Loucy (cell line): ENCODE results near the gene CACNA1I.

ENCODE experiments used
- H2AFZ ChIP-seq: fragments of 200-600 bp; sonication (generic); 2 replicates; pipeline ENCODE4 v1.6.0; 2016; ENCODE audit warnings: antibody characterized with exemption, mild to moderate bottlenecking, low read length, moderate library complexity
- H3F3A ChIP-seq: fragments of 200-600 bp; 2 replicates; pipeline ENCODE4 v1.6.0; 2016; ENCODE audit warnings: antibody characterized with exemption, low read depth, mild to moderate bottlenecking
- H3K27me3 ChIP-seq: fragments of 200-600 bp; sonication (generic); 2 replicates; pipeline ENCODE4 v1.6.1; 2014; ENCODE audit warnings: low read length, mild to moderate bottlenecking; ENCODE audit not compliant: insufficient read depth, poor library complexity, severe bottlenecking
- H3K36me3 ChIP-seq: fragments of 200-600 bp; sonication (generic); 2 replicates; pipeline ENCODE4 v1.6.1; 2016; ENCODE audit warnings: low read length; ENCODE audit not compliant: insufficient read depth
- H3K4me1 ChIP-seq: fragments of 200-600 bp; sonication (generic); 2 replicates; pipeline ENCODE4 v1.5.1; 2014; ENCODE audit warnings: low read length, mild to moderate bottlenecking; ENCODE audit not compliant: insufficient read depth, poor library complexity, severe bottlenecking
- H3K4me2 ChIP-seq: fragments of 200-600 bp; sonication (generic); 2 replicates; pipeline ENCODE4 v1.6.0; 2014; ENCODE audit warnings: antibody characterized with exemption, low read length, low read depth, mild to moderate bottlenecking; ENCODE audit not compliant: poor library complexity, severe bottlenecking
- H3K4me3 ChIP-seq: fragments of 200-600 bp; sonication (generic); 2 replicates; pipeline ENCODE4 v1.5.1; 2014; ENCODE audit warnings: low read length, mild to moderate bottlenecking, mixed read lengths; ENCODE audit not compliant: poor library complexity, severe bottlenecking
- H3K79me2 ChIP-seq: fragments of 200-600 bp; sonication (generic); 2 replicates; pipeline ENCODE4 v1.6.1; 2014; ENCODE audit warnings: low read length; ENCODE audit not compliant: insufficient read depth
- H3K9ac ChIP-seq: fragments of 200-600 bp; sonication (generic); 2 replicates; pipeline ENCODE4 v1.6.0; 2014; ENCODE audit warnings: mild to moderate bottlenecking, low read depth, low read length, moderate library complexity; ENCODE audit not compliant: poor library complexity, severe bottlenecking
- H3K9me2 ChIP-seq: fragments of 200-600 bp; sonication (generic); replicated peaks from 2 replicates; pipeline ENCODE4 v1.6.1; 2016; ENCODE audit warnings: low read depth, low read length, mixed read lengths
- H3K9me3 ChIP-seq: fragments of 200-600 bp; sonication (generic); 2 replicates; pipeline ENCODE4 v1.6.1; 2014; ENCODE audit warnings: mild to moderate bottlenecking, antibody characterized with exemption, low read length, low read depth; ENCODE audit not compliant: insufficient read depth
- H4K20me1 ChIP-seq: fragments of 200-600 bp; sonication (generic); 2 replicates; pipeline ENCODE4 v1.6.0; 2014; ENCODE audit warnings: antibody characterized with exemption, low read length, mild to moderate bottlenecking; ENCODE audit not compliant: insufficient read depth, poor library complexity, severe bottlenecking
- CTCF ChIP-seq: fragments of 200-600 bp; sonication (generic); conservative IDR thresholded peaks from 2 replicates; pipeline ENCODE4 v1.5.1; 2014; ENCODE audit warnings: mild to moderate bottlenecking, antibody characterized with exemption, low read length
- EZH2phosphoT487 ChIP-seq: fragments of 200-600 bp; IDR thresholded peaks from 2 replicates; pipeline ENCODE4 v1.6.1; 2018; ENCODE audit warnings: antibody characterized with exemption, mild to moderate bottlenecking, moderate library complexity, borderline replicate concordance

Gene CACNA1I

GRCh38 chr22:39597236-39597869 lies 26.8 kb downstream of the CACNA1I start:
- H3K4me3 ChIP-seq, result no peak overlapping the region
- no peak overlapping the region for H3K4me2 ChIP-seq
- no peaks in the 10 kb centered on the region for H3K9me3 ChIP-seq
- no peaks in the 10 kb centered on the region for H3F3A ChIP-seq
- no peaks in the 10 kb centered on the region for H3K9me2 ChIP-seq
- no peaks in the 10 kb centered on the region for H4K20me1 ChIP-seq
- TF ChIP-seq CTCF (no peak), EZH2phosphoT487 (no peak)
- no peaks in the 10 kb centered on the region for H3K79me2 ChIP-seq
- H3K27me3 ChIP-seq, result no peaks in the 10 kb centered on the region
- H3K9ac ChIP-seq, result no peak overlapping the region
- no peaks in the 10 kb centered on the region for H3K36me3 ChIP-seq
- H3K4me1 ChIP-seq, result peaks cover 4% of the 10 kb centered on the region
- no peak overlapping the region for H2AFZ ChIP-seq

- no peak for TF ChIP-seq EZH2phosphoT487
- no peak for TF ChIP-seq CTCF
Observed at GRCh38 chr22:39598017-39598965, 27.7 kb downstream of the CACNA1I start.

GRCh38 chr22:39600491-39601179 lies 30.1 kb downstream of the CACNA1I start:
- H3K79me2 ChIP-seq, result no peaks in the 10 kb centered on the region
- H2AFZ ChIP-seq, result no peak overlapping the region
- H3K36me3 ChIP-seq, result no peaks in the 10 kb centered on the region

More at GRCh38 chr22:39598017-39598965, 27.7 kb downstream of the CACNA1I start:
- Histone ChIP-seq H3K4me1 (peaks cover 9% of the 10 kb centered on the region), H2AFZ (no peak overlapping the region), H3K79me2 (no peaks in the 10 kb centered on the region), H3K36me3 (no peaks in the 10 kb centered on the region), H3K9me2 (no peaks in the 10 kb centered on the region), H3K9ac (no peak overlapping the region), H4K20me1 (no peaks in the 10 kb centered on the region), H3K27me3 (no peaks in the 10 kb centered on the region), H3F3A (no peaks in the 10 kb centered on the region), H3K9me3 (peaks cover 4% of the 10 kb centered on the region; the same call in 1 of the 2 replicates), H3K4me3 (no peak overlapping the region), H3K4me2 (no peak overlapping the region)

More at GRCh38 chr22:39600491-39601179, 30.1 kb downstream of the CACNA1I start:
- H3K4me3 ChIP-seq, result no peak overlapping the region
- no peaks in the 10 kb centered on the region for H3K9me2 ChIP-seq
- H3K4me2 ChIP-seq, result no peak overlapping the region
- peaks cover 9% of the 10 kb centered on the region for H3K4me1 ChIP-seq
- no peak overlapping the region for H3K9ac ChIP-seq
- no peaks in the 10 kb centered on the region for H3F3A ChIP-seq
- H3K9me3 ChIP-seq, result peaks cover 4% of the 10 kb centered on the region; the same call in 1 of the 2 replicates
- H3K27me3 ChIP-seq, result no peaks in the 10 kb centered on the region
- H4K20me1 ChIP-seq, result no peaks in the 10 kb centered on the region
- no peak for TF ChIP-seq CTCF
- TF ChIP-seq EZH2phosphoT487, result no peak
